ENCODE measurements around the gene TIMM17A. TPM values are rescaled to one million over a fixed set of nuclear protein-coding genes. Genes with fewer than 3 reads are reported as not detected.
A peak's percentile ranks its signal among the peaks of the same experiment; 100 is the strongest.

TIMM17A gene
- total and polyA plus RNA-seq, 9 donors, result 31.3 to 44.9 (median 36.3) TPM

DNA sequence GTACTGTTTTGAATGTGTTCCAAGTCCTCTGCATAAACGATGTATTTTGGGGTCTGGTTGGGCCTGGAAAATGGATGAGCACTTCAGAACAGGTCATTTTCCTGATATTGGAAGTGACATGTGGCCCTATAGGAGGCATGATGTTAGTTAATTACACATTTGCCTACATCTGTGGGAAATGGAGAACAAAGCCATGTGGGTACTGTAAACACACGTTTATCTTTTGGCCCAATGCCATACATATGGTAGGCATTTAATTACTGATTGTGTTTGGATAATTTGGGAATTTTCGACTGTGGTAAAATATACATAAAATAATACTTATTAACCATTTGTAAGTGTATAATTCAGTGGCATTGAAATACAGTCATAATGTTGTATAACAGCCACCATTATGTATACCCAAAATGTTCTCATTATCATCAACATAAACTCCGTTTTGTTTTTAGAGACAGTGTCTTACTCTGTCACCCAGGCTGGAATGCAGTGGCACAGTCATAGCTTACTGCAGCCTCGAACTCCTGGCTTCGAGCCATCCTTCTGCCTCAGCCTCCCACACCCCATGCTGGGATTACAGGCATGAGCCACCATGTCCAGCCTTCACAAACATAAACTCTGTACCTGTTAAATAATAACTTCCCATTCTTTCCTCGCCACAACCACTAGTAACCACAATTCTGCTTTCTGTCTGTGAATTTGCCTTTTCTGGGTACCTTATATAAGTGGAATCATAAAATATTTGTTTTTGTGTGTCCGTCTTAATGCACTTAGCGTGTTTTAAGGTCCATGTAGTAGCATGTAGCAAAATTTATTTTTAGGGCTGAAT, 15.2 kb downstream of the TIMM17A start:
- Histone ChIP-seq H3K4me3 (ENCODE audit: low read length) (no peak overlapping the region), H3K27ac (ENCODE audit: low read length) (no peak overlapping the region), H3K4me1 (ENCODE audit: control insufficient read depth, insufficient read depth, low read length) (peaks cover 2% of the 10 kb centered on the region), H3K9me3 (replicated peaks; ENCODE audit: control insufficient read depth, low read depth, low read length) (no peaks in the 10 kb centered on the region), H3K27me3 (ENCODE audit: control insufficient read depth, insufficient read depth, low read length) (no peaks in the 10 kb centered on the region), H3K36me3 (ENCODE audit: control insufficient read depth, insufficient read depth, low read length) (peaks cover 18% of the 10 kb centered on the region)
- 60% methylated on average over 4 of the region's 9 CpGs for WGBS (ENCODE audit: insufficient coverage)
- DNase-seq, result no peak

GRCh38 chr1:201982082-201982622, 26.8 kb downstream of the TIMM17A start:
- 4% methylated on average over 29 of the region's 31 CpGs for WGBS (ENCODE audit: insufficient coverage)
- Histone ChIP-seq H3K4me3 (ENCODE audit: low read length) (peak overlapping the region; percentile 76), H3K36me3 (ENCODE audit: control insufficient read depth, insufficient read depth, low read length) (no peaks in the 10 kb centered on the region), H3K9me3 (replicated peaks; ENCODE audit: control insufficient read depth, low read depth, low read length) (no peaks in the 10 kb centered on the region), H3K27me3 (ENCODE audit: control insufficient read depth, insufficient read depth, low read length) (no peaks in the 10 kb centered on the region), H3K4me1 (ENCODE audit: control insufficient read depth, insufficient read depth, low read length) (peaks cover 3% of the 10 kb centered on the region), H3K27ac (ENCODE audit: low read length) (peak overlapping the region; percentile 62)
- DNase-seq, result peak; percentile 80

GRCh38 chr1:201982623-201983379, 27.5 kb downstream of the TIMM17A start, which contains the start of gene RNPEP:
Gene RNPEP (plus strand): TSS chr1:201982648. CDS start chr1:201982667, 19 bp downstream.
- peak; percentile 89 for DNase-seq
- H3K4me1 ChIP-seq (ENCODE audit: control insufficient read depth, insufficient read depth, low read length), result peaks cover 3% of the 10 kb centered on the region
- no peaks in the 10 kb centered on the region for H3K27me3 ChIP-seq (ENCODE audit: control insufficient read depth, insufficient read depth, low read length)
- WGBS (ENCODE audit: insufficient coverage), result under 1% methylated on average over 80 of the region's 80 CpGs
- H3K36me3 ChIP-seq (ENCODE audit: control insufficient read depth, insufficient read depth, low read length), result no peaks in the 10 kb centered on the region
- peak within 1 kb of the TSS; percentile 81 for H3K27ac ChIP-seq (ENCODE audit: low read length)
- peak within 1 kb of the TSS; percentile 76 for H3K4me3 ChIP-seq (ENCODE audit: low read length)
- H3K9me3 ChIP-seq (replicated peaks; ENCODE audit: control insufficient read depth, low read depth, low read length), result no peaks in the 10 kb centered on the region

GRCh38 chr1:201983380-201983805, 28.1 kb downstream of the TIMM17A start:
- H3K4me1 ChIP-seq (ENCODE audit: control insufficient read depth, insufficient read depth, low read length), result peaks cover 3% of the 10 kb centered on the region
- no peak for DNase-seq
- no peaks in the 10 kb centered on the region for H3K9me3 ChIP-seq (replicated peaks; ENCODE audit: control insufficient read depth, low read depth, low read length)
- H3K36me3 ChIP-seq (ENCODE audit: control insufficient read depth, insufficient read depth, low read length), result peaks cover under 1% of the 10 kb centered on the region
- 1% methylated on average over 7 of the region's 11 CpGs for WGBS (ENCODE audit: insufficient coverage)
- H3K27me3 ChIP-seq (ENCODE audit: control insufficient read depth, insufficient read depth, low read length), result no peaks in the 10 kb centered on the region
- peak overlapping the region; percentile 76 for H3K4me3 ChIP-seq (ENCODE audit: low read length)
- H3K27ac ChIP-seq (ENCODE audit: low read length), result peak overlapping the region; percentile 81

GRCh38 chr1:201984446-201984845, 29.1 kb downstream of the TIMM17A start:
- WGBS (ENCODE audit: insufficient coverage), result no CpG with 5 or more reads among the region's 3 CpGs
- Histone ChIP-seq H3K4me1 (ENCODE audit: control insufficient read depth, insufficient read depth, low read length) (peaks cover 3% of the 10 kb centered on the region), H3K4me3 (ENCODE audit: low read length) (no peak overlapping the region), H3K27ac (ENCODE audit: low read length) (no peak overlapping the region), H3K27me3 (ENCODE audit: control insufficient read depth, insufficient read depth, low read length) (no peaks in the 10 kb centered on the region), H3K9me3 (replicated peaks; ENCODE audit: control insufficient read depth, low read depth, low read length) (no peaks in the 10 kb centered on the region), H3K36me3 (ENCODE audit: control insufficient read depth, insufficient read depth, low read length) (peaks cover 11% of the 10 kb centered on the region)
- no peak for DNase-seq

DNA sequence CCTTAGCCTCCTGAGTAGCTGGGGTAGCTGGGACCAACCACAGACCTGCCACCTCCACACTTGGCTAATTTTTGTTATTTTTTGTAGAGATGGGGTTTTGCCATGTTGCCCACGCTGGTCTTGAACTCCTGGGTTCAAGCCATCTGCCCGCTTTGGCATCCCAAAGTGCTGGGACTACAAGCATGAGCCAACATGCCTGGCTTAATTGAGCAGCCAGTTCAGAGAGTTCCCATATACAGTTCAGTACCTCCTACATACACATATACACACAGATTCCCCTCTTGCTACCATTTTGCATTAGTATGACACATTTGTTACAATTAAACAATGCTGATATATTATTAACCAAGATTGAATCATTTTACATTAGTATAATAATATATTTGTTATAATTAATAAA, 30.1 kb downstream of the TIMM17A start:
- DNase-seq, result no peak
- 54% methylated on average over 2 of the region's 2 CpGs for WGBS (ENCODE audit: insufficient coverage)
- Histone ChIP-seq H3K36me3 (ENCODE audit: control insufficient read depth, insufficient read depth, low read length) (peaks cover 18% of the 10 kb centered on the region), H3K4me3 (ENCODE audit: low read length) (no peak overlapping the region), H3K9me3 (replicated peaks; ENCODE audit: control insufficient read depth, low read depth, low read length) (no peaks in the 10 kb centered on the region), H3K4me1 (ENCODE audit: control insufficient read depth, insufficient read depth, low read length) (peaks cover 3% of the 10 kb centered on the region), H3K27ac (ENCODE audit: low read length) (no peak overlapping the region), H3K27me3 (ENCODE audit: control insufficient read depth, insufficient read depth, low read length) (no peaks in the 10 kb centered on the region)

- DNase-seq, result no peak
- no peaks in the 10 kb centered on the region for H3K4me1 ChIP-seq (ENCODE audit: control insufficient read depth, insufficient read depth, low read length)
Measured at GRCh38 chr1:201988601-201989000, 33.3 kb downstream of the TIMM17A start.

GRCh38 chr1:201989354-201990128, 34.2 kb downstream of the TIMM17A start:
- no peak overlapping the region for H3K27ac ChIP-seq (ENCODE audit: low read length)
- no peak overlapping the region for H3K4me3 ChIP-seq (ENCODE audit: low read length)
- WGBS (ENCODE audit: insufficient coverage), result 93% methylated on average over 9 of the region's 10 CpGs
- peaks cover 43% of the 10 kb centered on the region for H3K36me3 ChIP-seq (ENCODE audit: control insufficient read depth, insufficient read depth, low read length)
- no peaks in the 10 kb centered on the region for H3K9me3 ChIP-seq (replicated peaks; ENCODE audit: control insufficient read depth, low read depth, low read length)
- H3K27me3 ChIP-seq (ENCODE audit: control insufficient read depth, insufficient read depth, low read length), result no peaks in the 10 kb centered on the region
- H3K4me1 ChIP-seq (ENCODE audit: control insufficient read depth, insufficient read depth, low read length), result no peaks in the 10 kb centered on the region
- DNase-seq, result no peak

More at GRCh38 chr1:201988601-201989000, 33.3 kb downstream of the TIMM17A start:
- H3K27me3 ChIP-seq (ENCODE audit: control insufficient read depth, insufficient read depth, low read length), result no peaks in the 10 kb centered on the region
- 69% methylated on average over 3 of the region's 7 CpGs for WGBS (ENCODE audit: insufficient coverage)
- no peak overlapping the region for H3K4me3 ChIP-seq (ENCODE audit: low read length)
- H3K27ac ChIP-seq (ENCODE audit: low read length), result no peak overlapping the region
- H3K9me3 ChIP-seq (replicated peaks; ENCODE audit: control insufficient read depth, low read depth, low read length), result no peaks in the 10 kb centered on the region
- H3K36me3 ChIP-seq (ENCODE audit: control insufficient read depth, insufficient read depth, low read length), result peaks cover 40% of the 10 kb centered on the region

- Histone ChIP-seq H3K4me3 (ENCODE audit: low read length) (no peak overlapping the region), H3K27me3 (ENCODE audit: control insufficient read depth, insufficient read depth, low read length) (no peaks in the 10 kb centered on the region), H3K4me1 (ENCODE audit: control insufficient read depth, insufficient read depth, low read length) (no peaks in the 10 kb centered on the region), H3K27ac (ENCODE audit: low read length) (no peak overlapping the region), H3K36me3 (ENCODE audit: control insufficient read depth, insufficient read depth, low read length) (peaks cover 46% of the 10 kb centered on the region), H3K9me3 (replicated peaks; ENCODE audit: control insufficient read depth, low read depth, low read length) (no peaks in the 10 kb centered on the region)
- DNase-seq, result no peak
- 75% methylated on average over 2 of the region's 6 CpGs for WGBS (ENCODE audit: insufficient coverage)
Measured at GRCh38 chr1:201990427-201990826, 35.1 kb downstream of the TIMM17A start.
